OCI-LY3 (cell line): ENCODE measurements around the gene IQCF6.
"Not testable (repeated sequence)": the region's sequence is repeated elsewhere in the genome, so short reads cannot be mapped to it uniquely, and the experiment has no call there.

Experiments
- H2AFZ ChIP-seq: fragments of 200-600, 300-600 bp; shearing (Covaris generic); 2 replicates; pipeline ENCODE4 v1.6.0; 2014; ENCODE audit warnings: antibody characterized with exemption, low read depth, low read length
- H3K27ac ChIP-seq: fragments of 200-600, 300-600 bp; sonication (generic); 2 replicates; pipeline ENCODE4 v1.5.1; 2014; ENCODE audit warnings: mild to moderate bottlenecking, low read length, moderate library complexity, mixed read lengths
- H3K27me3 ChIP-seq: fragments of 200-600, 300-600 bp; sonication (generic); 2 replicates; pipeline ENCODE4 v1.6.1; 2014; ENCODE audit warnings: low read depth, low read length, mixed read lengths
- H3K36me3 ChIP-seq: fragments of 200-600, 300-600 bp; sonication (generic); replicated peaks from 2 replicates; pipeline ENCODE3; 2014; ENCODE audit warnings: low read depth, low read length, mixed read lengths
- H3K4me1 ChIP-seq: fragments of 300-600, 200-600 bp; sonication (generic); 2 replicates; pipeline ENCODE4 v1.6.1; 2014; ENCODE audit warnings: low read length, mixed read lengths
- H3K4me2 ChIP-seq: fragments of 200-600, 300-600 bp; sonication (generic); 2 replicates; pipeline ENCODE4 v1.6.1; 2014; ENCODE audit warnings: low read length, mixed read lengths
- H3K4me3 ChIP-seq: fragments of 300-600, 200-600 bp; sonication (generic); 2 replicates; pipeline ENCODE4 v1.5.1; 2014; ENCODE audit warnings: antibody characterized with exemption, mild to moderate bottlenecking, low read length, moderate library complexity
- H3K79me2 ChIP-seq: fragments of 300-600, 200-600 bp; shearing (Covaris generic); 2 replicates; pipeline ENCODE4 v1.6.1; 2014; ENCODE audit warnings: mild to moderate bottlenecking, low read length, mixed read lengths
- H3K9ac ChIP-seq: fragments of 300-600, 200-600 bp; shearing (Covaris generic); 2 replicates; pipeline ENCODE4 v1.6.0; 2014; ENCODE audit warnings: mild to moderate bottlenecking, low read length, moderate library complexity
- H3K9me3 ChIP-seq: fragments of 200-600, 300-600 bp; shearing (Covaris generic); 2 replicates; pipeline ENCODE4 v1.6.1; 2014; ENCODE audit warnings: low read length, mixed read lengths; ENCODE audit not compliant: insufficient read depth
- H4K20me1 ChIP-seq: fragments of 200-600, 300-600 bp; sonication (generic); 2 replicates; pipeline ENCODE4 v1.6.1; 2016; ENCODE audit warnings: low read length, mixed read lengths; ENCODE audit not compliant: insufficient read depth
- EZH2phosphoT487 ChIP-seq: fragments of 200-600 bp; shearing (Covaris generic); IDR thresholded peaks from 2 replicates; pipeline ENCODE4 v1.6.1; 2018; ENCODE audit warnings: antibody characterized with exemption, mixed run types, low read depth
- TF ChIP-seq, protein P1 (sequence below): fragments of 200-600, 300-600 bp; sonication (generic); IDR thresholded peaks from 2 replicates; pipeline ENCODE4 v1.5.1; 2014; ENCODE audit warnings: antibody characterized with exemption, low read length, low read depth

IQCF6 gene

GRCh38 chr3:51778554-51778953, 483 bp downstream of the IQCF6 start:
- H3K79me2 ChIP-seq = no peaks in the 10 kb centered on the region
- H3K36me3 ChIP-seq = no peaks in the 10 kb centered on the region
- no peak overlapping the region for H3K27ac ChIP-seq
- no peak for TF ChIP-seq EZH2phosphoT487
- TF ChIP-seq, protein P1, sequence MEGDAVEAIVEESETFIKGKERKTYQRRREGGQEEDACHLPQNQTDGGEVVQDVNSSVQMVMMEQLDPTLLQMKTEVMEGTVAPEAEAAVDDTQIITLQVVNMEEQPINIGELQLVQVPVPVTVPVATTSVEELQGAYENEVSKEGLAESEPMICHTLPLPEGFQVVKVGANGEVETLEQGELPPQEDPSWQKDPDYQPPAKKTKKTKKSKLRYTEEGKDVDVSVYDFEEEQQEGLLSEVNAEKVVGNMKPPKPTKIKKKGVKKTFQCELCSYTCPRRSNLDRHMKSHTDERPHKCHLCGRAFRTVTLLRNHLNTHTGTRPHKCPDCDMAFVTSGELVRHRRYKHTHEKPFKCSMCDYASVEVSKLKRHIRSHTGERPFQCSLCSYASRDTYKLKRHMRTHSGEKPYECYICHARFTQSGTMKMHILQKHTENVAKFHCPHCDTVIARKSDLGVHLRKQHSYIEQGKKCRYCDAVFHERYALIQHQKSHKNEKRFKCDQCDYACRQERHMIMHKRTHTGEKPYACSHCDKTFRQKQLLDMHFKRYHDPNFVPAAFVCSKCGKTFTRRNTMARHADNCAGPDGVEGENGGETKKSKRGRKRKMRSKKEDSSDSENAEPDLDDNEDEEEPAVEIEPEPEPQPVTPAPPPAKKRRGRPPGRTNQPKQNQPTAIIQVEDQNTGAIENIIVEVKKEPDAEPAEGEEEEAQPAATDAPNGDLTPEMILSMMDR = no peak
- no peak overlapping the region for H3K4me2 ChIP-seq
- no peak overlapping the region for H3K4me3 ChIP-seq
- no peaks in the 10 kb centered on the region for H4K20me1 ChIP-seq
- H3K9ac ChIP-seq = no peak overlapping the region
- peaks cover 5% of the 10 kb centered on the region; the same call in 1 of the 2 replicates for H3K4me1 ChIP-seq
- peaks cover 11% of the 10 kb centered on the region; the same call in 1 of the 2 replicates for H3K27me3 ChIP-seq
- H2AFZ ChIP-seq = no peak overlapping the region
- no peaks in the 10 kb centered on the region for H3K9me3 ChIP-seq

GRCh38 chr3:51777985-51778384, 1.1 kb downstream of the IQCF6 start:
- no peak overlapping the region for H3K27ac ChIP-seq
- no peak overlapping the region for H3K4me2 ChIP-seq
- no peaks in the 10 kb centered on the region for H3K9me3 ChIP-seq
- no peak overlapping the region for H2AFZ ChIP-seq
- H3K27me3 ChIP-seq = peaks cover 11% of the 10 kb centered on the region; the same call in 1 of the 2 replicates
- no peaks in the 10 kb centered on the region for H3K36me3 ChIP-seq
- H3K79me2 ChIP-seq = no peaks in the 10 kb centered on the region
- H3K4me3 ChIP-seq = no peak overlapping the region
- no peak for TF ChIP-seq EZH2phosphoT487
- TF ChIP-seq, protein P1 = no peak
- peaks cover 5% of the 10 kb centered on the region; the same call in 1 of the 2 replicates for H3K4me1 ChIP-seq
- H3K9ac ChIP-seq = no peak overlapping the region
- no peaks in the 10 kb centered on the region for H4K20me1 ChIP-seq

GRCh38 chr3:51773529-51774056, 5.4 kb downstream of the IQCF6 start:
- Histone ChIP-seq H3K9me3 (no peaks in the 10 kb centered on the region), H3K4me3 (no peak overlapping the region), H2AFZ (no peak overlapping the region), H3K9ac (no peak overlapping the region), H3K27ac (no peak overlapping the region), H3K79me2 (no peaks in the 10 kb centered on the region), H4K20me1 (no peaks in the 10 kb centered on the region), H3K36me3 (no peaks in the 10 kb centered on the region), H3K4me2 (no peak overlapping the region), H3K27me3 (peaks cover 25% of the 10 kb centered on the region), H3K4me1 (peaks cover 5% of the 10 kb centered on the region; the same call in 1 of the 2 replicates)
- TF ChIP-seq EZH2phosphoT487 = no peak
- TF ChIP-seq, protein P1 = no peak

DNA sequence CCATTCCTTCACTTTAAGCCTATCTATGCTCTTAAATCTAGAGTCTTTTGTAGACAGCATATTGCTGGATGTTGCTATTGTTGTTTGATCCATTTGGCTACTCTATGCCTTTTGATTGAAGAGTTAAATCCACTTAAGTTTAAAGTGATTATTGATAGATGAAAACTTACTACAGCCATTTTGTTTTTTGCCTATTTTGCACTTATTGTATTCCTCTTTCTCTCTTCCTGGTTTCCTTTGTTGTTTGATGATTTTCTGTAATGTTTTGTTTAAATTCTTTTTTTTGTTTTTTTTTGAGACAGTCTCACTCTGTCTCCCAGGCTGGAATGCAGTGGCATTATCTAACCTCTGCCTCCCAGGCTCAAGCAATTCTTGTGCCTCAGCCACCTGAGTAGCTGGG, 19.8 kb downstream of the IQCF6 start:
- no peaks in the 10 kb centered on the region for H3K79me2 ChIP-seq
- TF ChIP-seq, protein P1 = no peak
- no peak for TF ChIP-seq EZH2phosphoT487
- H3K4me2 ChIP-seq = no peak overlapping the region
- H3K9ac ChIP-seq = no peak overlapping the region
- H3K27me3 ChIP-seq = no peaks in the 10 kb centered on the region
- H2AFZ ChIP-seq = no peak overlapping the region
- H3K27ac ChIP-seq = no peak overlapping the region
- no peaks in the 10 kb centered on the region for H4K20me1 ChIP-seq
- H3K4me3 ChIP-seq = no peak overlapping the region
- peaks cover 18% of the 10 kb centered on the region; the same call in 1 of the 2 replicates for H3K9me3 ChIP-seq
- peaks cover 9% of the 10 kb centered on the region for H3K4me1 ChIP-seq
- H3K36me3 ChIP-seq = peaks cover 3% of the 10 kb centered on the region

- not testable (repeated sequence) for H3K79me2 ChIP-seq
- Histone ChIP-seq H3K4me2 (peak overlapping the region; percentile 55), H3K4me3 (peak overlapping the region; percentile 49)
Measured at GRCh38 chr3:51753763-51754750, 25.0 kb downstream of the IQCF6 start.

More at GRCh38 chr3:51753763-51754750, 25.0 kb downstream of the IQCF6 start:
- Histone ChIP-seq H2AFZ (peak overlapping the region; percentile 50; the same call in 1 of the 2 replicates), H3K9ac (peak overlapping the region; percentile 23; the same call in 1 of the 2 replicates), H3K4me1 (peaks cover 32% of the 10 kb centered on the region)
- not testable (repeated sequence) for H3K27me3 ChIP-seq, H3K27ac ChIP-seq, H3K9me3 ChIP-seq, H4K20me1 ChIP-seq, H3K36me3 ChIP-seq
